ENCODE data around the gene PHKB.

DNA sequence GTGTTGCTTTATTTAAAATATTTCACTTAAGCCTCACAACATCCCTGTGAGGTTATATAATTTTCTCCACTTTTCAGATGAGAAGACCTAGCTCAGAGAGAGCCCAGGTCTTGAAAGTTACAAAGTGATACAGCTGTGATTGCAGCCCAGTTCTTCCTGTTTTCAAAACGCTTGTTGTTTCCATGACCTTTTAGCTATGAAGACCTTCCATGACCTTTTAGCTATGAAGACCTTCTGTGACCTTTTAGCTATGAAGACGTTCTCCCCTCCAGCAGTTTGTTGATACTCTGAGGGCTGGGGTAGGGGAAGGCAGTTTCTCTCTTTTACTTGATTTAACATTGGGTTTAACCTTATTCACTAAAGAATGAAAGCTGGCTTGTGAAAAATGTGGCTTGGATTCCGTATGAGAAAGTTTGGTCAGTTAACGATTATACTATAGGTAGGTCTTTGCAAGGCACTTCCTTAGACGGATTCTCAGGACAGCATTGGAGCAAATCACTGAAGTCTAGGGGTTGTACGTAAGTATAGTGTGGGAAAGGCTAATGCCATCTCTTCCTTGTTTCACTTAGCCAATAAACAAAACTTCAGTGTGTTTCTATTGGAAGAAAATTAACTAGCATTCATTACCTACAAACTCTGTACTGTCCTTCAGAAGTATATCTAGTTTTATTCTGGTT is 20.7 kb downstream of the PHKB start:
- TF ChIP-seq POLR2A (IDR thresholded peaks at IDR 0.05; ENCODE audit: low read depth, low read length), result no peak
- no peak for TF ChIP-seq POLR2AphosphoS5 (IDR thresholded peaks at IDR 0.05; ENCODE audit: low read depth, low read length)
- TF ChIP-seq TAF1 (IDR thresholded peaks at IDR 0.05; ENCODE audit: borderline replicate concordance, low read depth, low read length), result no peak

Data from GM12892 (cell line).